Measurements from ENCODE around the gene NF1. TPM values are rescaled to one million over a fixed set of nuclear protein-coding genes. Genes with fewer than 3 reads are reported as not detected.
"Not testable (repeated sequence)": the region's sequence is repeated elsewhere in the genome, so short reads cannot be mapped to it uniquely, and the experiment has no call there.

NF1 gene
- total RNA-seq, 1 experiment from 2014 or later = 57.0 TPM

DNA sequence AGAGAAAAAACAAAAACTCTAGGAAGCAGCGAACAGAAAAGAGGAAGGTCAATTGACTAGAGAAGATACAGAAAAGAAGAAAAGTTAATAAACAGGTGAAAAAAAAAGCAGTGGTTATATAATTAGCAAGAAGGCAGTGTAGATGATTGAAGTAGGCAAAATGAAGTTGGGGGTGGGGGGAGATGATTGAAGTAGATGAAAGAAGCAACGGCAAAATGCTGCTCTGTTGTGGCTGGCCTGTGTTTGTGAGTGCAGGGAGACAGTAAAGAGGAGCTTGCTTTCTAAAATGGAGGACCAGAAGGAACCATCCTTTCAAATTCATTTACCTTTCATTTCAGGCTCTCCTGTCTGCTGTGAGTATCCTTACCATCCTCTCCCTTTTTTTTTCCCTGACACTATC is 215.5 kb downstream of the NF1 start:
- no peak for DNase-seq
- no peaks in the 10 kb centered on the region for H3K4me1 ChIP-seq
- no peaks in the 10 kb centered on the region for H3K9me3 ChIP-seq (replicated peaks)
- no peaks in the 10 kb centered on the region for H3K27me3 ChIP-seq
- H3K27ac ChIP-seq = no peak overlapping the region
- peaks cover 4% of the 10 kb centered on the region; the same call in 1 of the 2 replicates for H3K36me3 ChIP-seq
- no peak overlapping the region for H3K4me3 ChIP-seq

DNA sequence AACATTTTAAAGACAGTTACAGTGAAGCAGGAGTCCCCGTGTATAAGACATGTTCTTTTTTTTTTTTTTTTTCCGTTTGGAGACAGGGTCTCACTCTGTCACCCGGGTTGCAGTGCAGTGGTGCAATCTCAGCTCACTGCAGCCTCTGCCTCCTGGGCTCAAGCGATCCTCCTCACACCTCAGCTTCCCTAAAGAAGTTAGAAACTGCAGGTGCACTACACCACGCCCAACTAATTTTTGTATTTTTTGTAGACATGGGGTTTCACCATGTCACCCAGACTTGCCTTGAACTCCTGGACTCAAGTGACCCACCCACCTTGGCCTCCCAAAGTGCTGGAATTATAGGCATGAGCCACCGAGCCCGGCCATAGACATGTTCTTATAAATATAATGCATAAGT is 216.1 kb downstream of the NF1 start:
- Histone ChIP-seq H3K4me1 (no peaks in the 10 kb centered on the region), H3K27ac (no peak overlapping the region), H3K36me3 (peaks cover 4% of the 10 kb centered on the region; the same call in 1 of the 2 replicates), H3K27me3 (no peaks in the 10 kb centered on the region), H3K9me3 (replicated peaks) (no peaks in the 10 kb centered on the region), H3K4me3 (no peak overlapping the region)
- no peak for DNase-seq

DNA sequence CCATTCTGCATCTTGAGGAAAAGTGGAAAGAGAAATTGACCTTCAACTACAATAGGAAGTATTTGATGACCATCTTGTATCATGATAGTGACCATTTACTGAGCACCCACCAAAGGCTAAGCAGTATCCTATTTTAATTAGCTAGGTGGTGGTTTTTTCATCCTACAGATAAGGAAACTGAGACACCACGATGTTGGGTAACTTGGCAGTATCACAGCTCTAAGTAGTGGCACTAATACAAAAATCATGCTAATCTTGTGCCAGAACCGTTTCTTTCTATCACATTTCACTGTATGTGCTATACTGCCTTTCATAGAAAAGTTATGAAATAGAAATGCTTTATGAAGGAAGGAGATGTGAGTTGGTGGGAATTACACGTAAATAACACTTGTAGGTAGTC is 216.7 kb downstream of the NF1 start:
- H3K9me3 ChIP-seq (replicated peaks) = no peaks in the 10 kb centered on the region
- DNase-seq = no peak
- no peaks in the 10 kb centered on the region for H3K27me3 ChIP-seq

DNA sequence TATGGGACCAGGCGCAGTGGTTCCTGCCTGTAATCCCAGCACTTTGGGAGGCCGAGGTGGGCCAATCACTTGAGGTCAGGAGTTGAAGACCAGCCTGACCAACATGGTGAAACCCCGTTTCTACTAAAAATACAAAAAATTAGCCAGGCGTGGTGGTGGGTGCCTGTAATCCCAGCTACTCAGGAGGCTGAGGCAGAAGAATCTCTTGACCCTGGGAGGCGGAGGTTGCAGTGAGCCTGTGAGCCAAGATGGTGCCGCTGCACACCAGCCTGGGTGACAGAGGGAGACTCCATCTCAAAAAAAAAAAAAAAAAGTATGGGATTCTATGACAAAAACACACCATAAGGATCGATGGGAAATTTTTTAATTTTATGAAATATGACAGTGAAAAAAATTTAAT is 217.4 kb downstream of the NF1 start:
- not testable (repeated sequence) for H3K36me3 ChIP-seq; H3K27ac ChIP-seq; DNase-seq; H3K9me3 ChIP-seq (replicated peaks); H3K4me3 ChIP-seq; H3K4me1 ChIP-seq; H3K27me3 ChIP-seq

More for the DNA sequence above, 216.7 kb downstream of the NF1 start:
- Histone ChIP-seq H3K27ac (no peak overlapping the region), H3K4me3 (no peak overlapping the region), H3K4me1 (no peaks in the 10 kb centered on the region), H3K36me3 (peaks cover 4% of the 10 kb centered on the region; the same call in 1 of the 2 replicates)

DNA sequence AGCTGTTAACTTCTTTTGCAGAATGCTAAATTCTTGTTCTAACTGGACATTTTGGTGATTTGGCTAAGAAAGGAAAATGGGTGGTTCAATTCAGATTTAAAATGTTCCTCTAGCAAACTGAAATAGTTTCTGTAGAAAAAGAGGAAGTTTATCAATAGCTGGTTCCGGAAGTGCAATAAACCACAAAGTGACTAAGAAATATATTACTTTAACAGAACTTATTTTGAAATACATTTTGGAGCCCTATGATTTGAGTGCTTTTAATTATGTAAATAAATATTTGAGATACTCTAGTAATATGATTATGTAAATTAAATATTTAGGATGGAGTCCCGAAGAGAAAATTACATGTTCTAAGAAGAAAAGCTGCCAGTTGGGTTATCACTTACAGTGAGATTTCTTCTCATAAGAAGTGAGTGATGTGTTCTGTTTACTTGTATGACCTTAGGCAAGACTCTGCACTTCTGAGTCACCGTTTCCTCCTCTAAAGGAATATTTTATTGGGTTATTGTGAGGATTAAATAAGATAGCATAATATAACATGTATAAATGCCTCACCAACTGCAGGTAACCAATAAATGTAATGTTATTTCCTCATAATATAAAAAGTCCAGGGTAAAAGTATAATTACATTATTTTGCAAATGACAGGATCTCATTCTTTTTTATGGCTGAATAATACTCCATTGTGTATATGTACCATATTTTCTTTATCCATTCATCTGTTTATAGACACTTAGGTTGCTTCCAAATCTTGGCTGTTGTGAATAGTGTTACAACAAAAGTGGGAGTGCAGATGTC is 219.4 kb downstream of the NF1 start, which contains the start of gene EVI2B:
Gene EVI2B (minus strand): TSS at position 73 of the 800 bp plus-strand sequence. CDS start 8,445 bp downstream, outside the sequence.
- no peak for DNase-seq

DNA sequence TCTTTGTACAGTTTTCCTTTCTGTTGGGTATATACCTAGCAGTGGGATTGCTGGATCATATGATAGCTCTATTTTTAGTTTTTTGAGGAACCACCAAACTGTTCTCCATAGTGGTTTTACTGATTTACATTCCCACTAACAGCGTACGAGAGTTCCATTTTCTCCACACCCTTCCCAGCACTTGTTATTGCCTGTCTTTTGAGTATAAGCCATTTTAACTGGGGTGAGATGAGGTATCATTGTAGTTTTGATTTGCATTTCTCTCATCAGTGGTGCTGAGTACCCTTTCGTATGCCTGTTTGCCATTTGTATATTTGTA is 220.0 kb downstream of the NF1 start:
- H3K27me3 ChIP-seq = no peaks in the 10 kb centered on the region
- H3K9me3 ChIP-seq (replicated peaks) = no peaks in the 10 kb centered on the region
- no peaks in the 10 kb centered on the region for H3K4me1 ChIP-seq
- no peak for DNase-seq
- no peak overlapping the region for H3K4me3 ChIP-seq
- H3K36me3 ChIP-seq = peaks cover 4% of the 10 kb centered on the region; the same call in 1 of the 2 replicates
- H3K27ac ChIP-seq = no peak overlapping the region

More for the DNA sequence above, 219.4 kb downstream of the NF1 start, which contains the start of gene EVI2B:
- H3K4me1 ChIP-seq = no peaks in the 10 kb centered on the region
- no peak within 1 kb of the TSS for H3K4me3 ChIP-seq
- no peak within 1 kb of the TSS for H3K27ac ChIP-seq
- H3K36me3 ChIP-seq = peaks cover 4% of the 10 kb centered on the region; the same call in 1 of the 2 replicates
- no peaks in the 10 kb centered on the region for H3K9me3 ChIP-seq (replicated peaks)
- no peaks in the 10 kb centered on the region for H3K27me3 ChIP-seq

DNA sequence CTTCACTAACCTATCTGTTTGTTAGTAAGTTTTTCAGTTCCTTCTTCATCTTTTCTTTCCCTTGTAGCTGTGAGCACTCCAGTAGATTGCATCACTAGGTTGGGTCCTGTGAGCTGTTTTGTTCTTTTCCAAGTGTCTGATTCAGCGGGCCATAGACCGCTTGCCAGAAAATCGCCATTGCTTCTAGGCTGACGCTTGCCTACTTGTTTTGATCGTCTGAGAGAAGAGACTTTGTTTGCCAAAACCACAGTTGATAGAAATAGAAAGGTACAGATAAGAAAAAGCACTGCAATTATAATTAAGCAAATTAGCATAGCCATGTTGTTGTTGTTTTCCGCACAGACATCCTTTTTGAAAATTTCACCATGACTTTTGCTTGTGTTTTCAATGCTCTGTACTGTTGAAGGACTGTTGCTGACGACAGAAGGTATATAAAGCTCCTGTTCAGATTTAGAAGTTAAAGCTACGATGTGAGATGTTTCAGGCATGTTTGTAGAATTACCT is 223.6 kb downstream of the NF1 start:
- Histone ChIP-seq H3K27ac (no peak overlapping the region), H3K4me3 (no peak overlapping the region)
- no peak for DNase-seq

DNA sequence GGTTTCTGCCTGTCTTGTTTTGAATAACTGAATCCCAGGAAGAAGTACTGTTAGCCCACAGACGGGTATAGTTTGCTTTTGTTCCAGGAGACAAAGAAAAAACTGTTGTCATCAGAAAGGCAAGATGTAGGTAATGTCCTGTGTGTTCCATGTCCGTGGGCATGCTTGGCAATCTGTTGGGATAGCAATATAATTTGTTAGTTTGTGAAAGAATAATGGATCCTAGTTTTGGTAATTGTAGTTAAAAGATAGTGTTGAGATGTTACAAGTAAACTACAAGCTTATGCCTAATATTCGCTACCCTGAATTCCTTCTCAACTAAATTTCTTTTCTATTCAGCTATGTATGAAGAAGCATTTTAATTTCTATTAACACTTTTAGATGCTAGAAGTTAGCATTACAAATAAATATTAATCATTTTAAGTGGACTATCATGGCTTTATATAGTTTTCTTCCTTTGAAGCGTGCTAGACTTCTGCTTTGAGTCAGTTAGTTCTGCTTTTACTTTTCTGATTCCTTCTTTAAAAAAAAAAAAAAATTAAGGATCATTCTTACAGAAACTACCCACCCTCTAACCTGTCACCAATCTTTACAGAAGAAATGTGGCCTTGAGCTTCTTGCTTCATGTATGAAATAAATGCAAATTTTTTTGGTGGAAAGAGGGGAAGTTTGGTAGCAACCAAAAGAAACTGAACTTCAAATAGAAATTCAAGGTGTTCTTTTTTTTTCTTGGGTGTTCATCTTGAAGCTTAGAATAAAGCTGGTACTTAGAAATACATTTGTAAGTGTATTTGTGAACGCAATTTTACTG is 224.3 kb downstream of the NF1 start:
- H3K36me3 ChIP-seq = peaks cover 4% of the 10 kb centered on the region; the same call in 1 of the 2 replicates
- no peaks in the 10 kb centered on the region for H3K9me3 ChIP-seq (replicated peaks)
- H3K4me3 ChIP-seq = no peak overlapping the region
- H3K27me3 ChIP-seq = no peaks in the 10 kb centered on the region
- H3K27ac ChIP-seq = no peak overlapping the region
- H3K4me1 ChIP-seq = peaks cover 8% of the 10 kb centered on the region; the same call in 1 of the 2 replicates
- no peak for DNase-seq

More for the DNA sequence above, 223.6 kb downstream of the NF1 start:
- peaks cover 8% of the 10 kb centered on the region; the same call in 1 of the 2 replicates for H3K4me1 ChIP-seq
- H3K9me3 ChIP-seq (replicated peaks) = no peaks in the 10 kb centered on the region
- peaks cover 4% of the 10 kb centered on the region; the same call in 1 of the 2 replicates for H3K36me3 ChIP-seq
- H3K27me3 ChIP-seq = no peaks in the 10 kb centered on the region

DNA sequence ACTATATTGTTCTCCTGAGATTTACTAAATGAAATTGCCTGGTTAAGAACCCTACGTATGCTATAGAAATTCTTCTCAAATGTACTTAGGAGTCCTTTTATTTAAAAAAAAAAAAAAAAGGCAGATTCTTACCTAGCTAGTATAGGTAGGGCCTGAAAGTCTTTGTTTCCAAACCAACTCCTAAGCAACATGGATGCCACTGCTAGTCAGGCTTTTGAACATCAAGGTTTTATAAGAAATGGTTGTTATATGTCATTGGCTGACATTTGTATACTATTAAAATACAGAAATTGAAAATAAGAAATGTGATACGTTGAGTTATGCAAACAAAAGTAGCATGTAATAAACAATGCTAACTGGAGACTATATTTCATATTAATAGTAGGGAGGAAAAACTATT is 225.5 kb downstream of the NF1 start:
- Histone ChIP-seq H3K9me3 (replicated peaks) (no peaks in the 10 kb centered on the region), H3K27me3 (no peaks in the 10 kb centered on the region), H3K4me3 (no peak overlapping the region), H3K36me3 (no peaks in the 10 kb centered on the region), H3K4me1 (peaks cover 8% of the 10 kb centered on the region; the same call in 1 of the 2 replicates), H3K27ac (no peak overlapping the region)
- DNase-seq = no peak

DNA sequence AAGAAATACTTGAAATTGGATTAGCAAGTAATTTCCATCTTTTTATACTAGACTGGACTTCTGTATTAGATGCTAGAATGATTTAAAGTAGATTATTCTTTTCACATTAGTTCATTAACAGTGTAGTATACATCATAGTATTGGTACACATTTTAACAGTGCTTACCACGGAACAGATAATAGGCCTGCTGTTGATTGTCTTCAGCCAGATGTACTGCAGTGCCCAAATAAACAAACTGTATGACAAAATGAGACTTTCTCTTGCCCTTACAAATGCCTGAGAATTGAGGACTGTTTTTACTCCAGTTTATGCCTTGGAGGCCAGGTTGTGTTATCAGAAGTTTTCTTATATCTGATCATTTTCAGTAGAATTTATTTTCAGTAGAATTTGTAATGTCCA is 226.0 kb downstream of the NF1 start:
- no peak for DNase-seq
- Histone ChIP-seq H3K27me3 (no peaks in the 10 kb centered on the region), H3K36me3 (no peaks in the 10 kb centered on the region), H3K9me3 (replicated peaks) (no peaks in the 10 kb centered on the region), H3K27ac (no peak overlapping the region), H3K4me1 (peaks cover 8% of the 10 kb centered on the region; the same call in 1 of the 2 replicates), H3K4me3 (no peak overlapping the region)

DNA sequence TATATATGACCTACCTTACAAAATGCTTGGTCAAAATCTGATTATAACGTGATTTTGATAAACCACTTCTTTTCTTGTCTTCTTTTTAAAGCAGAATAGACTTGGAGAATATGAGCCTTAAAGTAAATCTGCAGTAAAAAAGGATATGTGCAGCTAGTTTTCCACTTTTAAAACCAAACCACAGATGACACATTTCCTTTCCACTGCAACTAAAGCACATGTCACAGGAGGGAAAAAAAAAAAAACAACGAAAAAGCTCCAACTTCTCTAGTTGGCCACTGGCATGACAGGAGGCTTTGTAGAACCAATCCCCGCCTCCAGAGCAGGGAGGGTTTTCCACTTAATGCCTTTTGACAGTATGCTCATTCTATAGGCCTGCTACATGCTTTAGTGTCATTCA is 226.7 kb downstream of the NF1 start, which contains the start of gene EVI2A:
Gene EVI2A (minus strand): TSS at position 142 of the 400 bp plus-strand sequence. CDS start 2,609 bp downstream, outside the sequence.
- H3K4me1 ChIP-seq = peaks cover 8% of the 10 kb centered on the region; the same call in 1 of the 2 replicates
- peak; percentile 28 to 54 for DNase-seq
- no peaks in the 10 kb centered on the region for H3K9me3 ChIP-seq (replicated peaks)
- H3K36me3 ChIP-seq = peaks cover 6% of the 10 kb centered on the region; the same call in 1 of the 2 replicates
- no peak within 1 kb of the TSS for H3K4me3 ChIP-seq
- H3K27ac ChIP-seq = no peak within 1 kb of the TSS
- H3K27me3 ChIP-seq = no peaks in the 10 kb centered on the region

DNA sequence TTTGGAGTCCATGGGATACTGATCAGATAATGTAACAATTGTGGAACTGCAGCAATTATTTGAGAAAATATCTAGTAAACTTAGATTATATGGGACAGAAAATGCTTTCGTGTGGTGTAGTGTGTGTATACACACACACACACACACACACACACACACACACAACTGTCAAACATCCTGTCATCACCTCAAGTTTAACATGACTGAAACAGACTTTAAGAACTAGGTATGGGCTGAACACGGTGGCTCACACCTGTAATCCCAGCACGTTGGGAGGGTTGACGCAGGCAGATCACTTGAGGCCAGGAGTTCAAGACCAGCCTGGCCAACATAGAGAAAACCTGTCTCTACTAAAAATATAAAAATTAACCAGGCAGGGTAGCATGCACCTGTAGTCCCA is 227.2 kb downstream of the NF1 start:
- Histone ChIP-seq H3K36me3 (peaks cover 6% of the 10 kb centered on the region; the same call in 1 of the 2 replicates), H3K4me3 (no peak overlapping the region), H3K4me1 (peaks cover 8% of the 10 kb centered on the region; the same call in 1 of the 2 replicates), H3K27ac (no peak overlapping the region), H3K27me3 (no peaks in the 10 kb centered on the region), H3K9me3 (replicated peaks) (no peaks in the 10 kb centered on the region)
- DNase-seq = no peak

DNA sequence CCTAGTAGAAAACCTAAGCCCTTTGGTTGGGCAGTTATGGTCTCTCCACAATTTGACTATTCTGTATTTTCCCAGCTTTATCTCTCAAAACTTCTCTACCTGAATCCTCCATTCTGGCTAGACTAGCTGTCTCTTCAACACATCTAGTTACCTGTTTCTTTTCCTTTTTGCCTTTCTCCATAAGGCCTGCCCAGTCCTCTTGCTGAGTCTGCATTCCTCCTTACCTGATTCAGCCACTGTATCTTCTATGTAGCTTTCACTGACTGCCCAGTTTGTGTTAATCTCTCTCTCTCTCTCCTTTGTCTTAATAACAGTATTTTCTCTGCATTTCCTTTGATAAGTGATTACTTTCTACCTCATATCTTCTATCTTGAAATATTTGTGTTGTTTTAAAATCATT is 228.8 kb downstream of the NF1 start:
- H3K36me3 ChIP-seq = peaks cover 14% of the 10 kb centered on the region
- DNase-seq = no peak
- H3K4me1 ChIP-seq = peaks cover 24% of the 10 kb centered on the region
- H3K4me3 ChIP-seq = no peak overlapping the region
- H3K27ac ChIP-seq = no peak overlapping the region
- H3K9me3 ChIP-seq (replicated peaks) = no peaks in the 10 kb centered on the region
- no peaks in the 10 kb centered on the region for H3K27me3 ChIP-seq

DNA sequence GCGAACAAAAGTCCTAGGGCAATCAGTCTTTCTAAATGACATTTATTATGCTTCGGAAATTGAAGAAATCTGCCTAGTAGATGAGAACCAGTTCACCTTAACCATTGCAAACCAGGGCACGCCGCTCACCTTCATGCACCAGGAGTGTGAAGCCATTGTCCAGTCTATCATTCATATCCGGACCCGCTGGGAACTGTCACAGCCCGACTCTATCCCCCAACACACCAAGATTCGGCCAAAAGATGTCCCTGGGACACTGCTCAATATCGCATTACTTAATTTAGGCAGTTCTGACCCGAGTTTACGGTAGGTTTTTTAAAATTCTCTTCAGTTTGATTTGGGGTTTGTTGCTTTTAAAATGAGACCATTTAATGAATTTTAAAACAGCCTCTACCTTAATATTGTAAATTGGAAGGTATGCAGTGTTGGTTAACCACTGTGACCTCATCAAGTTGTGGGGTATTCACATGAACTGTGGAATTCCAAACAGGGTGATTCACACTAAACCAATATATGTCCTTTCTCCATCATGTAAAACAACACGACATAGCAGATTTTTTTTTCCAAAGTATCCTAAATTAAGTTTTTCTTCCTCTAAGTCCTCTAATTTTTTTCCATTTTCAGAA is 232.9 kb downstream of the NF1 start:
- H3K27me3 ChIP-seq = no peaks in the 10 kb centered on the region
- peak; percentile 28 to 58 for DNase-seq
- H3K4me3 ChIP-seq = no peak overlapping the region
- H3K27ac ChIP-seq = peak overlapping the region; percentile 36
- peaks cover 16% of the 10 kb centered on the region for H3K4me1 ChIP-seq
- H3K36me3 ChIP-seq = peaks cover 23% of the 10 kb centered on the region
- no peaks in the 10 kb centered on the region for H3K9me3 ChIP-seq (replicated peaks)

Data from SJCRH30 (cell line).